A673 (cell line): ENCODE measurements around the gene SMTNL1. TPM values are rescaled to one million over a fixed set of nuclear protein-coding genes. Genes with fewer than 3 reads are reported as not detected.

Experiments used
- BruUV-seq: library from RNA; stranded (reverse); fragments of 400-500 nt; replicated peaks from 2 replicates; lab custom pipeline; 2021; lab: Mats Ljungman, UMichigan
- CTCF ChIA-PET: fragments of 300-600 bp; sonication (Branson Sonifier 250); formaldehyde crosslinking; loops from one replicate; lab custom pipeline; 2022; ENCODE audit warnings: antibody characterized with exemption; lab: Charles Lee
- POLR2A ChIA-PET: fragments of 300-600 bp; sonication (Branson Sonifier 250); formaldehyde crosslinking; loops from one replicate; lab custom pipeline; 2022; ENCODE audit warnings: antibody characterized with exemption; ENCODE audit not compliant: low non-redundant PET; lab: Charles Lee
- DNase-seq: peaks from one replicate; pipeline ENCODE4 v3.0.0-alpha.2; 2015; ENCODE audit warnings: low spot score
- H3K27ac ChIP-seq: fragments of 200-600 bp; sonication (generic); 2 replicates; pipeline ENCODE4 v1.5.1; 2016; ENCODE audit warnings: mixed run types, low read depth, mild to moderate bottlenecking, mixed read lengths, antibody characterized with exemption, low read length; ENCODE audit not compliant: poor library complexity, severe bottlenecking
- H3K27me3 ChIP-seq: fragments of 200-600 bp; sonication (generic); replicated peaks from 2 replicates; pipeline ENCODE4 v1.6.1; 2017; ENCODE audit warnings: mixed run types, low read depth, mild to moderate bottlenecking, mixed read lengths, antibody characterized with exemption, low read length; ENCODE audit not compliant: insufficient read depth, poor library complexity
- H3K36me3 ChIP-seq: fragments of 200-600 bp; sonication (generic); 2 replicates; pipeline ENCODE4 v1.6.1; 2016; ENCODE audit warnings: mixed run types, mild to moderate bottlenecking, mixed read lengths, antibody characterized with exemption, low read length; ENCODE audit not compliant: insufficient read depth, poor library complexity, severe bottlenecking
- H3K4me1 ChIP-seq: fragments of 200-600 bp; sonication (generic); 2 replicates; pipeline ENCODE4 v1.6.1; 2017; ENCODE audit warnings: mixed run types, mild to moderate bottlenecking, mixed read lengths, antibody characterized with exemption, low read length; ENCODE audit not compliant: insufficient read depth, poor library complexity, severe bottlenecking
- H3K4me3 ChIP-seq: fragments of 200-600 bp; sonication (generic); 2 replicates; pipeline ENCODE4 v1.5.1; 2016; ENCODE audit warnings: low read depth, mixed run types, mild to moderate bottlenecking, mixed read lengths, low read length; ENCODE audit not compliant: poor library complexity, severe bottlenecking
- H3K9me3 ChIP-seq: fragments of 200-600 bp; sonication (generic); 2 replicates; pipeline ENCODE4 v1.6.1; 2016; ENCODE audit warnings: mixed run types, low read depth, mild to moderate bottlenecking, mixed read lengths, antibody characterized with exemption, low read length; ENCODE audit not compliant: poor library complexity, severe bottlenecking
- CTCF ChIP-seq: fragments of 300-800, 200-600 bp; sonication (generic); conservative IDR thresholded peaks from 2 replicates; pipeline ENCODE4 v1.5.1; 2017; ENCODE audit warnings: low read depth, mild to moderate bottlenecking, antibody characterized with exemption, low read length, moderate library complexity, mixed read lengths
- EZH2 ChIP-seq: fragments of 200-600 bp; sonication (generic); IDR thresholded peaks from 2 replicates; pipeline ENCODE4 v1.6.1; 2017; ENCODE audit warnings: borderline replicate concordance, low read depth, mild to moderate bottlenecking, mixed read lengths, antibody characterized with exemption, low read length; ENCODE audit not compliant: poor library complexity, severe bottlenecking
- intact Hi-C: fragments of 100-400 bp; cut with micrococcal nuclease; formaldehyde crosslinking; loops from one replicate; pipeline ENCODE4 v1.10.0; 2022; ENCODE audit not compliant: unreplicated experiment
- total RNA-seq: library from RNA; stranded (reverse); gene quantifications from 2 replicates; pipeline ENCODE4 v1.2.3, GENCODE V29; 2021

Gene SMTNL1
- total RNA-seq, 1 experiment from 2014 or later: not detected

GRCh38 chr11:57501953-57502352 is 35.4 kb upstream of the SMTNL1 start:
- POLR2A ChIA-PET: no interaction called here
- no peak for DNase-seq
- intact Hi-C loops: no loop called here
- TF ChIP-seq CTCF (no peak), EZH2 (no peak)
- CTCF ChIA-PET: no interaction called here
- Histone ChIP-seq H3K4me1 (peaks cover 16% of the 10 kb centered on the region), H3K27me3 (no peaks in the 10 kb centered on the region), H3K4me3 (no peak overlapping the region), H3K27ac (no peak overlapping the region), H3K9me3 (no peaks in the 10 kb centered on the region), H3K36me3 (no peaks in the 10 kb centered on the region)
- no TSS peak for BruUV-seq

GRCh38 chr11:57502376-57502775 is 35.0 kb upstream of the SMTNL1 start:
- DNase-seq: no peak
- no peaks in the 10 kb centered on the region for H3K36me3 ChIP-seq
- TF ChIP-seq EZH2 (no peak), CTCF (no peak)
- intact Hi-C loops: no loop called here
- CTCF ChIA-PET: no interaction called here
- H3K27me3 ChIP-seq: no peaks in the 10 kb centered on the region
- H3K4me3 ChIP-seq: no peak overlapping the region
- BruUV-seq: no TSS peak
- H3K27ac ChIP-seq: no peak overlapping the region
- H3K9me3 ChIP-seq: no peaks in the 10 kb centered on the region
- H3K4me1 ChIP-seq: peaks cover 16% of the 10 kb centered on the region
- POLR2A ChIA-PET: no interaction called here

- peaks cover 16% of the 10 kb centered on the region for H3K4me1 ChIP-seq
- no peak for DNase-seq
- BruUV-seq: no TSS peak
- intact Hi-C loops: no loop called here
- ChIA-PET POLR2A (no interaction called here), CTCF (no interaction called here)
- TF ChIP-seq EZH2 (no peak), CTCF (no peak)
- H3K27ac ChIP-seq: no peak overlapping the region
- H3K9me3 ChIP-seq: no peaks in the 10 kb centered on the region
- H3K36me3 ChIP-seq: no peaks in the 10 kb centered on the region
- H3K27me3 ChIP-seq: no peaks in the 10 kb centered on the region
- H3K4me3 ChIP-seq: no peak overlapping the region
Measured at GRCh38 chr11:57502870-57503269, 34.5 kb upstream of the SMTNL1 start.
